H1 (cell line): ENCODE measurements around the gene ATP8B2. TPM values are rescaled to one million over a fixed set of nuclear protein-coding genes. Genes with fewer than 3 reads are reported as not detected.

ENCODE experiments used
- CTCF ChIA-PET: fragments of 300-600 bp; sonication (Branson Sonifier 250); formaldehyde crosslinking; loops from one replicate; lab custom pipeline; 2021; ENCODE audit not compliant: partially characterized antibody; lab: Charles Lee
- POLR2A ChIA-PET: fragments of 300-600 bp; sonication (Branson Sonifier 250); formaldehyde crosslinking; loops from one replicate; lab custom pipeline; 2021; ENCODE audit warnings: inconsistent platforms; ENCODE audit not compliant: partially characterized antibody; lab: Charles Lee
- DNase-seq, 2 experiments: peaks; one replicate each; pipeline versions ENCODE4 v3.0.0 to v3.0.0-alpha.2; 2010 to 2022; ENCODE audit warnings: low spot score in 2 of 2, low read depth in 1 of 2, mixed read lengths in 1 of 2
- FAIRE-seq: peaks from 2 replicates; lab custom pipeline; 2011; peaks lifted over from hg19 to GRCh38; lab: Jason Lieb, UNC
- H2AFZ ChIP-seq: 2 replicates; pipeline ENCODE4 v1.8.1; 2012; ENCODE audit warnings: low read length, inconsistent platforms
- H2AK5ac ChIP-seq: 2 replicates; pipeline ENCODE4 v1.6.1; 2013; ENCODE audit warnings: low read depth, low read length
- H2BK120ac ChIP-seq: replicated peaks from 2 replicates; pipeline ENCODE3; 2013; ENCODE audit warnings: low read depth, low read length, inconsistent platforms
- H2BK12ac ChIP-seq: 2 replicates; pipeline ENCODE4 v1.6.1; 2013; ENCODE audit warnings: low read depth, low read length
- H2BK15ac ChIP-seq: 2 replicates; pipeline ENCODE4 v1.6.1; 2013; ENCODE audit warnings: low read length
- H2BK20ac ChIP-seq: 2 replicates; pipeline ENCODE4 v1.6.1; 2013; ENCODE audit warnings: low read length
- H2BK5ac ChIP-seq: 2 replicates; pipeline ENCODE4 v1.6.1; 2013; ENCODE audit warnings: low read depth, low read length
- H3K14ac ChIP-seq: 2 replicates; pipeline ENCODE4 v1.6.1; 2013; ENCODE audit warnings: inconsistent platforms; ENCODE audit not compliant: insufficient read length
- H3K18ac ChIP-seq: 2 replicates; pipeline ENCODE4 v1.6.1; 2013; ENCODE audit warnings: low read length; ENCODE audit errors: extremely low read depth
- H3K23ac ChIP-seq: 2 replicates; pipeline ENCODE4 v1.6.1; 2013; ENCODE audit warnings: inconsistent platforms; ENCODE audit not compliant: insufficient read length
- H3K23me2 ChIP-seq: 2 replicates; pipeline ENCODE4 v1.6.1; 2013; ENCODE audit warnings: low read depth, low read length
- H3K27ac ChIP-seq: 2 replicates; pipeline ENCODE4 v1.6.1; 2011; ENCODE audit warnings: low read depth, low read length, inconsistent platforms
- H3K27me3 ChIP-seq, 4 experiments: replicated peaks in 1 of 4; 1 replicate in 1 of 4; 2 replicates in 3 of 4; pipeline versions ENCODE4 v1.6.1 to v1.8.1; 2011 to 2013; ENCODE audit warnings: low read length in 3 of 4, mild to moderate bottlenecking in 3 of 4, inconsistent platforms in 2 of 4, mixed read lengths in 2 of 4, moderate library complexity in 1 of 4; ENCODE audit not compliant: control insufficient read depth in 3 of 4, insufficient read depth in 3 of 4; ENCODE audit errors: extremely low read depth in 1 of 4
- H3K36me3 ChIP-seq, 4 experiments: 2 replicates each; pipeline versions ENCODE4 v1.6.1 to v1.8.1; 2011 to 2013; ENCODE audit warnings: mild to moderate bottlenecking in 4 of 4, low read length in 3 of 4, moderate library complexity in 2 of 4, control low read depth in 1 of 4, inconsistent platforms in 1 of 4; ENCODE audit not compliant: insufficient read depth in 4 of 4, control insufficient read depth in 2 of 4
- H3K4ac ChIP-seq: replicated peaks from 2 replicates; pipeline ENCODE3; 2013; ENCODE audit warnings: low read length, low read depth, mixed read lengths, inconsistent platforms; ENCODE audit not compliant: insufficient read length
- H3K4me1 ChIP-seq, 4 experiments: replicated peaks in 1 of 4; 1 replicate in 1 of 4; 2 replicates in 3 of 4; pipeline versions ENCODE4 v1.6.1 to v1.8.1; 2011 to 2013; ENCODE audit warnings: low read length in 3 of 4, inconsistent platforms in 2 of 4, mixed read lengths in 1 of 4; ENCODE audit not compliant: insufficient read depth in 4 of 4, control insufficient read depth in 3 of 4
- H3K4me2 ChIP-seq, 2 experiments: 2 replicates each; pipeline versions ENCODE4 v1.6.1 to v1.8.1; 2011 to 2013; ENCODE audit warnings: low read depth in 2 of 2, low read length in 2 of 2, control low read depth in 1 of 2, inconsistent platforms in 1 of 2, mild to moderate bottlenecking in 1 of 2; ENCODE audit not compliant: insufficient read depth in 1 of 2
- H3K4me3 ChIP-seq, 4 experiments: fragments of 200-600, 300-600 bp in 1 of 4; sonication (generic), shearing (Covaris generic), sonication (Bioruptor Twin) in 1 of 4; 2 replicates each; pipeline versions ENCODE4 v1.5.1 to v1.8.1; 2011 to 2016; ENCODE audit warnings: low read length in 4 of 4, low read depth in 3 of 4, control low read depth in 2 of 4, inconsistent platforms in 2 of 4, mild to moderate bottlenecking in 2 of 4, mixed read lengths in 1 of 4, moderate library complexity in 1 of 4; ENCODE audit not compliant: insufficient read depth in 2 of 4; ENCODE audit errors: extremely low read depth in 1 of 4
- H3K56ac ChIP-seq: replicated peaks from 2 replicates; pipeline ENCODE3; 2013; ENCODE audit warnings: low read depth, mild to moderate bottlenecking, mixed read lengths, low read length, inconsistent platforms; ENCODE audit not compliant: insufficient read length
- H3K79me1 ChIP-seq: 2 replicates; pipeline ENCODE4 v1.6.1; 2013; ENCODE audit warnings: low read depth, low read length, control low read depth
- H3K79me2 ChIP-seq, 2 experiments: 2 replicates each; pipeline versions ENCODE4 v1.6.1 to v1.8.1; 2012 to 2013; ENCODE audit warnings: low read length in 2 of 2, mild to moderate bottlenecking in 2 of 2, inconsistent platforms in 1 of 2; ENCODE audit not compliant: insufficient read depth in 2 of 2, control insufficient read depth in 1 of 2
- H3K9ac ChIP-seq, 4 experiments: replicated peaks in 1 of 4; 1 replicate in 1 of 4; 2 replicates in 3 of 4; pipeline versions ENCODE4 v1.6.1 to v1.8.1; 2011 to 2013; ENCODE audit warnings: low read depth in 3 of 4, low read length in 3 of 4, control low read depth in 2 of 4, mild to moderate bottlenecking in 2 of 4, moderate library complexity in 2 of 4, inconsistent platforms in 1 of 4; ENCODE audit errors: extremely low read depth in 1 of 4
- H3K9me3 ChIP-seq, 2 experiments: 2 replicates each; pipeline versions ENCODE4 v1.6.1 to v1.8.1; 2012 to 2013; ENCODE audit warnings: mild to moderate bottlenecking in 2 of 2, moderate library complexity in 2 of 2, control low read depth in 1 of 2, inconsistent platforms in 1 of 2, low read depth in 1 of 2, low read length in 1 of 2, mixed read lengths in 1 of 2; ENCODE audit not compliant: insufficient read depth in 2 of 2
- H4K20me1 ChIP-seq, 2 experiments: replicated peaks in 1 of 2; 2 replicates each; pipeline versions ENCODE3 to v1.8.1; 2011 to 2013; ENCODE audit warnings: inconsistent platforms in 2 of 2, low read length in 2 of 2, mild to moderate bottlenecking in 1 of 2; ENCODE audit not compliant: insufficient read depth in 2 of 2, control insufficient read depth in 1 of 2
- H4K5ac ChIP-seq: 2 replicates; pipeline ENCODE4 v1.6.1; 2013; ENCODE audit warnings: low read length, low read depth, mixed read lengths, inconsistent platforms; ENCODE audit not compliant: insufficient read length
- H4K8ac ChIP-seq: 2 replicates; pipeline ENCODE4 v1.8.0; 2013; ENCODE audit warnings: mild to moderate bottlenecking, moderate library complexity, low read length, inconsistent platforms; ENCODE audit not compliant: insufficient read depth; ENCODE audit errors: extremely low read depth
- H4K91ac ChIP-seq: replicated peaks from 2 replicates; pipeline ENCODE3; 2013; ENCODE audit warnings: low read length, mixed read lengths, inconsistent platforms; ENCODE audit not compliant: insufficient read length
- HDAC6 ChIP-seq: IDR thresholded peaks from one replicate; pipeline ENCODE4 v1.7.1; 2012; ENCODE audit warnings: low read depth, mild to moderate bottlenecking, inconsistent platforms, low read length, moderate library complexity
- KDM5A ChIP-seq: fragments of 200-600 bp; IDR thresholded peaks from 2 replicates; pipeline ENCODE4 v1.7.1; 2012; ENCODE audit warnings: mild to moderate bottlenecking, low read length, inconsistent platforms, mixed read lengths
- POLR2A ChIP-seq, 2 experiments: IDR thresholded peaks; 1 replicate in 1 of 2; 2 replicates in 1 of 2; pipeline ENCODE4 v1.6.1; 2011; ENCODE audit warnings: low read depth in 2 of 2, low read length in 2 of 2, mild to moderate bottlenecking in 2 of 2; ENCODE audit errors: control extremely low read depth in 1 of 2
- RAD21 ChIP-seq, 2 experiments: IDR thresholded peaks in 1 of 2; conservative IDR thresholded peaks in 1 of 2; 2 replicates each; pipeline ENCODE4 v1.6.1; 2011; ENCODE audit warnings: low read depth in 2 of 2, low read length in 2 of 2, improper control_type of control experiment in 1 of 2, inconsistent platforms in 1 of 2, mild to moderate bottlenecking in 1 of 2, moderate library complexity in 1 of 2
- WGBS, 2 experiments: shearing (Covaris generic) in 1 of 2; methylation state at CpG; one replicate each; pipeline versions ENCODE4 v1.1.6 to v1.1.7; 2013 to 2015; ENCODE audit warnings: low lambda C conversion rate in 2 of 2, mixed read lengths in 2 of 2, inconsistent platforms in 1 of 2, low coverage in 1 of 2, missing lambda C conversion rate in 1 of 2; ENCODE audit not compliant: insufficient replicate concordance in 2 of 2, insufficient coverage in 1 of 2, insufficient read length in 1 of 2; ENCODE audit errors: extremely low coverage in 1 of 2, missing lambda C conversion rate in 1 of 2; 5-methylcytosine and 5-hydroxymethylcytosine counted together
- polyA plus RNA-seq, 7 experiments: library from polyadenylated mRNA; depleted of rRNA in 3 of 7; stranded (reverse) in 5 of 7; unstranded in 2 of 7; fragments of >200 nt in 5 of 7; fragments of 200-250 nt in 2 of 7; gene quantifications; 1 replicate in 5 of 7; 2 replicates in 1 of 7; 4 replicates in 1 of 7; pipeline versions ENCODE4 v1.2.1 to v1.2.3, GENCODE V29; 2011 to 2013; ENCODE audit warnings: missing spikeins in 2 of 7, mixed read lengths in 2 of 7
- total RNA-seq: library from RNA; stranded (reverse); fragmentation: NEBNext Ultra II Directional; extraction: Animal tissue kit (Norgen Biotek cat#: 25700); gene quantifications from 2 replicates; pipeline ENCODE4 v1.2.1, GENCODE V29; 2021
- TF ChIP-seq, protein P1 (sequence below), 3 experiments: IDR thresholded peaks; 1 replicate in 2 of 3; 2 replicates in 1 of 3; pipeline versions ENCODE4 v1.5.1 to v1.6.1; 2011; ENCODE audit warnings: low read length in 3 of 3, mild to moderate bottlenecking in 3 of 3, inconsistent platforms in 2 of 3, low read depth in 1 of 3, moderate library complexity in 1 of 3; ENCODE audit not compliant: insufficient read depth in 1 of 3; ENCODE audit errors: control extremely low read depth in 1 of 3

The ATP8B2 gene
- total and polyA plus RNA-seq, 2 of the 8 experiments (the other 6 are each of a cell fraction or from before 2014, with no cell fraction given) = 61.4 to 70.1 TPM

DNA sequence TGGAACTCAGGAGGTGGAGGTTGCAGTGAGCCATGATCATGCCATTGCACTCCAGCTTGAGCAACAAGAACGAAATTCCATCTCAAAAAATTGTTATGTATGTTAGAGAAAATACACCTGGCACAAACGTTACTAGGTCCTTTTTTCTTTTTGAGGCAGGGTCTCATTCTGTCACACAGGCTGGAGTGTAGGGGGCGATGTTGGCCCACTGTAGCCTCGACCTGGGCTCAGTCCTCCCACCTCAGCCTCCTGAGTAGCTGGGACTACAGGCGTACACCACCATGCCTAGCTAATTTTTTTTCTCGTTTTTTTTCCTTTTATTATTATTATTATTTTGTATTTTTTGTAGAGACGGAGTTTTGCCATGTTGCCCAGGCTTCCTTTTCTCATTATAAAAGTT is 48.5 kb upstream of the ATP8B2 start:
- no peak overlapping the region for H4K8ac ChIP-seq
- peaks cover 0 to 5% (median 0%) of the 10 kb centered on the region in 4 experiments; a peak in 2 of 7 replicates for H3K4me1 ChIP-seq
- FAIRE-seq (no peak), DNase-seq (peak in 1 of 2 experiments; percentile 51)
- H2BK20ac ChIP-seq = no peak overlapping the region
- H3K27me3 ChIP-seq = no peaks in the 10 kb centered on the region
- no peaks in the 10 kb centered on the region; the same call in none of the 2 replicates for H3K23me2 ChIP-seq
- TF ChIP-seq RAD21 (IDR thresholded peaks at IDR 0.05 in 1 of 2, conservative IDR thresholded peaks at IDR 0.05 in 1 of 2; ENCODE audit: low read depth in 2 of 2, low read length in 2 of 2) = peak; percentile 62 to 67
- TF ChIP-seq, protein P1, sequence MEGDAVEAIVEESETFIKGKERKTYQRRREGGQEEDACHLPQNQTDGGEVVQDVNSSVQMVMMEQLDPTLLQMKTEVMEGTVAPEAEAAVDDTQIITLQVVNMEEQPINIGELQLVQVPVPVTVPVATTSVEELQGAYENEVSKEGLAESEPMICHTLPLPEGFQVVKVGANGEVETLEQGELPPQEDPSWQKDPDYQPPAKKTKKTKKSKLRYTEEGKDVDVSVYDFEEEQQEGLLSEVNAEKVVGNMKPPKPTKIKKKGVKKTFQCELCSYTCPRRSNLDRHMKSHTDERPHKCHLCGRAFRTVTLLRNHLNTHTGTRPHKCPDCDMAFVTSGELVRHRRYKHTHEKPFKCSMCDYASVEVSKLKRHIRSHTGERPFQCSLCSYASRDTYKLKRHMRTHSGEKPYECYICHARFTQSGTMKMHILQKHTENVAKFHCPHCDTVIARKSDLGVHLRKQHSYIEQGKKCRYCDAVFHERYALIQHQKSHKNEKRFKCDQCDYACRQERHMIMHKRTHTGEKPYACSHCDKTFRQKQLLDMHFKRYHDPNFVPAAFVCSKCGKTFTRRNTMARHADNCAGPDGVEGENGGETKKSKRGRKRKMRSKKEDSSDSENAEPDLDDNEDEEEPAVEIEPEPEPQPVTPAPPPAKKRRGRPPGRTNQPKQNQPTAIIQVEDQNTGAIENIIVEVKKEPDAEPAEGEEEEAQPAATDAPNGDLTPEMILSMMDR (IDR thresholded peaks at IDR 0.05; ENCODE audit: control extremely low read depth in 1 of 3, insufficient read depth in 1 of 3, low read depth in 1 of 3, low read length in 3 of 3) = peak; percentile 56 to 58 (median 56)
- no peak for TF ChIP-seq KDM5A
- no peak for TF ChIP-seq HDAC6
- no peak for TF ChIP-seq POLR2A (IDR thresholded peaks at IDR 0.05; ENCODE audit: control extremely low read depth in 1 of 2, low read depth in 2 of 2, low read length in 2 of 2)
- no peak overlapping the region for H3K4me3 ChIP-seq
- no peak overlapping the region for H2BK12ac ChIP-seq
- CTCF ChIA-PET = interaction anchor here (0.9 to 4.5 kb wide), 15 partner anchors 13 to 98 kb away, joined by 3 to 84 read pairs (median 5); partner anchors contain the start of gene AQP10
- no peak overlapping the region for H3K23ac ChIP-seq
- no peak overlapping the region for H3K56ac ChIP-seq
- H2BK120ac ChIP-seq = no peak overlapping the region
- H4K91ac ChIP-seq = no peak overlapping the region
- H4K20me1 ChIP-seq = no peaks in the 10 kb centered on the region
- peaks cover 0 to 6% of the 10 kb centered on the region in 2 experiments; a peak in 1 of 4 replicates for H3K79me2 ChIP-seq
- H2BK15ac ChIP-seq = no peak overlapping the region
- no peak overlapping the region for H3K18ac ChIP-seq
- H2BK5ac ChIP-seq = no peak overlapping the region
- POLR2A ChIA-PET = interaction anchor here (1.0 to 1.3 kb wide), 2 partner anchors 58 to 73 kb away, joined by 3 to 4 read pairs; no protein-coding TSS in a partner anchor
- no peak overlapping the region for H4K5ac ChIP-seq
- H3K4ac ChIP-seq = no peak overlapping the region
- peaks cover 0 to 20% (median 13%) of the 10 kb centered on the region in 4 experiments; a peak in 4 of 8 replicates for H3K36me3 ChIP-seq
- no peak overlapping the region for H2AFZ ChIP-seq
- H3K79me1 ChIP-seq = no peaks in the 10 kb centered on the region; the same call in 1 of the 2 replicates
- no peak overlapping the region for H3K14ac ChIP-seq
- H3K27ac ChIP-seq = no peak overlapping the region
- H3K4me2 ChIP-seq = no peak overlapping the region
- no peak overlapping the region for H2AK5ac ChIP-seq
- 88% methylated on average over 7 of the region's 7 CpGs; no CpG with 5 or more reads in 1 of the 2 experiments for WGBS, 2 experiments
- no peak overlapping the region for H3K9ac ChIP-seq
- H3K9me3 ChIP-seq = no peaks in the 10 kb centered on the region
